ENCODE measurements around the gene SCAF4. TPM values are rescaled to one million over a fixed set of nuclear protein-coding genes. Genes with fewer than 3 reads are reported as not detected.
A peak's percentile ranks its signal among the peaks of the same experiment; 100 is the strongest.
"Not testable (repeated sequence)": the region's sequence is repeated elsewhere in the genome, so short reads cannot be mapped to it uniquely, and the experiment has no call there.

Gene SCAF4
- total RNA-seq, 1 experiment from 2014 or later: 52.8 TPM

DNA sequence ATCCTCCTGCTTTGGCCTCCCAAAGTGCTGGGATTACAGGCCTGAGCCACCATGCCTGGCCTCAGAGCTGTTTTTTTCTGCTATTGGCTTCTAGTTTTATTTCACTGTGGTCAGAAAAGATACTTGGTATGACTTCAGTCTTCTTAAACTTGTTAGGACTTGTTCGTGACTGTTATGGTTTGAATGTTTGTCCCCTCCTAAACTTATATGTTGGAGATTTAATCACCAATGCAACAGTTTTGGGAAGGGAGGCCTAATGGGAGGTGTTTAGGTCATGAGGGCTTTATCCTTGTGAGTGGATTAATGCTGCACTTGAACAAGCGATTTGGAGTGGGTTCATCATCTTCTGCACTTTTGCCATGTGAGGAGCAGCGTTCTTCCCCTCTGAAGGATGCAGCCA lies 96.9 kb downstream of the SCAF4 start:
- H3K9me3 ChIP-seq (ENCODE audit: low read length): no peaks in the 10 kb centered on the region
- H3K27me3 ChIP-seq (ENCODE audit: low read length): no peaks in the 10 kb centered on the region
- H3K79me2 ChIP-seq (ENCODE audit: low read length): no peaks in the 10 kb centered on the region
- no peak overlapping the region for H2AFZ ChIP-seq (ENCODE audit: low read length)
- no peaks in the 10 kb centered on the region for H3K9me2 ChIP-seq (replicated peaks; ENCODE audit: insufficient read depth, low read length)
- no peak overlapping the region for H3K4me2 ChIP-seq (ENCODE audit: low read depth, low read length, poor library complexity, severe bottlenecking)
- H3K36me3 ChIP-seq (ENCODE audit: insufficient read depth, low read length): no peaks in the 10 kb centered on the region
- H3K4me1 ChIP-seq (ENCODE audit: low read length): no peaks in the 10 kb centered on the region
- no peaks in the 10 kb centered on the region for H4K20me1 ChIP-seq (ENCODE audit: insufficient read depth, low read depth, low read length)
- no peak overlapping the region for H3K9ac ChIP-seq (ENCODE audit: low read length)
- DNase-seq: no peak
- no peak overlapping the region for H3K4me3 ChIP-seq (ENCODE audit: low read length)
- no peak overlapping the region for H3K27ac ChIP-seq (ENCODE audit: low read length)

DNA sequence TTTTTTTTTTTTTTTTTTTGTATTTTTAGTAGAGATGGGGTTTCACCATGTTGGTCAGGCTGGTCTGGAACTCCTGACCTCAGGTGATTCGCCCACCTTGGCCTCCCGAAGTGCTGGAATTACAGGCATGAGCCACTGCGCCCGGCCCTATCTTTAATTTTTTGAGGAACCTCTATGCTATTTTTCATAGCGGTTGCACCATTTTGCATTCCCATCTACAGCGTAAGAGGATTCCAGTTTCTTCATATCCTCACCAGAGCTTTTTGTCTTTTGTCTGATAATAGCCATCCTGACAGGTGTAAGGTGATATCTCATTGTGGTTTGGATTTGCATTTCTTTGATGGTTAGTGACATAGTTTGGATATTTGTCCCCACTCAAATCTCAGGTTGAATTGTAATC lies 100.0 kb downstream of the SCAF4 start:
- H3K9ac ChIP-seq (ENCODE audit: low read length); H3K36me3 ChIP-seq (ENCODE audit: insufficient read depth, low read length); H4K20me1 ChIP-seq (ENCODE audit: insufficient read depth, low read depth, low read length); DNase-seq; H2AFZ ChIP-seq (ENCODE audit: low read length); H3K79me2 ChIP-seq (ENCODE audit: low read length); H3K9me3 ChIP-seq (ENCODE audit: low read length); H3K4me3 ChIP-seq (ENCODE audit: low read length); H3K4me1 ChIP-seq (ENCODE audit: low read length); H3K27ac ChIP-seq (ENCODE audit: low read length); H3K4me2 ChIP-seq (ENCODE audit: low read depth, low read length, poor library complexity, severe bottlenecking); H3K9me2 ChIP-seq (replicated peaks; ENCODE audit: insufficient read depth, low read length); H3K27me3 ChIP-seq (ENCODE audit: low read length): not testable (repeated sequence)

DNA sequence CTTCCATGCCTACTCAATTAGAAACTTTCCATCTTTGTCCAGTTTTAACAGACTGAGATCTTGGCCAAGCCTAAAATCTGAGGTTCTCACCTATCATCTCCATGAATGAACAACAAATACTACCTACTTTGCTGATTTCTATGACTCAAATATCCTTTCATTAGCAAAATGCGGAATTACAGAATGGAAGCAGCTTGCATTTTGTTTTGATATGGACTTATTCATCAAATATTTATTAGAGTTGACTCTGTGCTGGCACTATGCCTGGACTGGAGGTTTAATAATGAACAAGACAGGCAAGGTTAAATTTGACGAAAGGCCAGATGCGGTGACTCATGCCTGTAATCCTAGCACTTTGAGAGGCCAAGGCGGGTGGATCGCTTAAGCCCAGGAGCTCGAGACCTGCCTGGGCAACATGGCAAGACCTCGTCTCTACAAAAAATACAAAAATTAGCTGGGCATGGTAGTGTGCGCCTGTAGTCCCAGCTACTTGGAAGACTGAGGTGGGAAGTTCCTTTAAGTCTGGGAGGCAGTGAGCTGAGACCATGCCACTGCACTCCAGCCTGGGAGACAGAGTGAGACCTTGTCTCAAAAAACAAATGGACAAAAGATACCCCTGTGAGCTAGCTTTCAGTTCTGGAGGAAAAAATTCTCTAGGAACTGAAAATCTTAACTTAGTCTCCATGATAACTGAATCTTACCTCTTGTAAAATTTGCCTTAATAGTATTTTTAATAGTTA lies 101.8 kb downstream of the SCAF4 start:
- Histone ChIP-seq H4K20me1 (ENCODE audit: insufficient read depth, low read depth, low read length) (no peaks in the 10 kb centered on the region), H3K9ac (ENCODE audit: low read length) (no peak overlapping the region), H3K4me3 (ENCODE audit: low read length) (no peak overlapping the region), H3K27me3 (ENCODE audit: low read length) (no peaks in the 10 kb centered on the region), H3K4me2 (ENCODE audit: low read depth, low read length, poor library complexity, severe bottlenecking) (no peak overlapping the region), H3K9me2 (replicated peaks; ENCODE audit: insufficient read depth, low read length) (no peaks in the 10 kb centered on the region), H3K79me2 (ENCODE audit: low read length) (no peaks in the 10 kb centered on the region), H3K27ac (ENCODE audit: low read length) (no peak overlapping the region), H3K36me3 (ENCODE audit: insufficient read depth, low read length) (no peaks in the 10 kb centered on the region), H3K9me3 (ENCODE audit: low read length) (no peaks in the 10 kb centered on the region), H2AFZ (ENCODE audit: low read length) (no peak overlapping the region), H3K4me1 (ENCODE audit: low read length) (no peaks in the 10 kb centered on the region)
- no peak for DNase-seq

DNA sequence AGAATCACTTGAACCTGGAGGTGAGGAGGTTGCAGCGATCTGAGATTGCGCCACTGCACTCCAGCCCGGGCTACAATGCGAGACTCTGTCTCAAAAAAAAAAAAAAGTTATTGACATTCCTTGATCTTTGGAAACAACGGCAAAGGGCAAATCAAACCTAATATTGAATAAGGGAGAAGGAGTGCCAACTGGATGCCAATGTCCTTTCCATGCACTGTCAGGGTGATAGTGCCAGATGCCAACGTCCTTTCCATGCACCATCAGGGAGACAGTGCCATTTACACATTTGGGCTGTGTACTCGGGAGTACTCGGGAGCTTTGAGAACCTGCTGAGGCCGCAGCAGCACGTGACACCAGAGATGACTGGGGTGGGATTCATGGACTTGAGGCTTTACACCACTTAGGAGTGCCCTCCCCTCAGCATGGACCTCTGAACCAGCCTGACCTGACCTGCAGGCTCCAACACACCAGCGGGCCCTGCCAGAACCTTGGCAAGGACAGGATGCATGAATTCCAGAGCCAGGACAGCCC lies 106.9 kb downstream of the SCAF4 start:
- Histone ChIP-seq H3K27me3 (ENCODE audit: low read length) (no peaks in the 10 kb centered on the region), H3K9ac (ENCODE audit: low read length) (no peak overlapping the region), H4K20me1 (ENCODE audit: insufficient read depth, low read depth, low read length) (no peaks in the 10 kb centered on the region), H3K9me3 (ENCODE audit: low read length) (no peaks in the 10 kb centered on the region), H3K4me1 (ENCODE audit: low read length) (no peaks in the 10 kb centered on the region), H3K4me2 (ENCODE audit: low read depth, low read length, poor library complexity, severe bottlenecking) (no peak overlapping the region), H3K9me2 (replicated peaks; ENCODE audit: insufficient read depth, low read length) (no peaks in the 10 kb centered on the region), H3K79me2 (ENCODE audit: low read length) (no peaks in the 10 kb centered on the region), H3K36me3 (ENCODE audit: insufficient read depth, low read length) (no peaks in the 10 kb centered on the region), H3K27ac (ENCODE audit: low read length) (no peak overlapping the region), H3K4me3 (ENCODE audit: low read length) (no peak overlapping the region), H2AFZ (ENCODE audit: low read length) (no peak overlapping the region)
- no peak for DNase-seq

DNA sequence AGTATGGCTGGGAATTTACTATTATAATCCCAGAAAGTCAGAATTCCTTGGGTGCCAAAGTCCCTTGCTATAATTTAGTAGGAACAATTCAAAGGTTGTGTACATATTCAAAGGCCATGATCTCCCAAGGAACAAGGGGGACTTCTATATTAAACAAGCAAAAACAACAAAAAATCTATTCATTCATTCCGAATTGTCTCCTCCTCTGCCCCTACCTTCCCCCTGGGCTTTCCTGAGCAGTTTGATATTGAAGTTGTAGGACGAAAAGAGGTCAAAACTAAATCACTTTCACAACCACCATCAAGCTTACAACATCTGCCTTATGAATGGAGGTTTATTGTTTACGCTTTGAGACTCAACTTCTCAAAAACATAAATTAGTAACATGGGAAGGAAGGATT lies 107.7 kb downstream of the SCAF4 start:
- no peak overlapping the region for H3K9ac ChIP-seq (ENCODE audit: low read length)
- H3K36me3 ChIP-seq (ENCODE audit: insufficient read depth, low read length): no peaks in the 10 kb centered on the region
- no peak overlapping the region for H3K27ac ChIP-seq (ENCODE audit: low read length)
- H4K20me1 ChIP-seq (ENCODE audit: insufficient read depth, low read depth, low read length): no peaks in the 10 kb centered on the region
- no peaks in the 10 kb centered on the region for H3K79me2 ChIP-seq (ENCODE audit: low read length)
- H3K27me3 ChIP-seq (ENCODE audit: low read length): no peaks in the 10 kb centered on the region
- no peak for DNase-seq
- H3K4me3 ChIP-seq (ENCODE audit: low read length): no peak overlapping the region
- no peak overlapping the region for H3K4me2 ChIP-seq (ENCODE audit: low read depth, low read length, poor library complexity, severe bottlenecking)
- H3K4me1 ChIP-seq (ENCODE audit: low read length): no peaks in the 10 kb centered on the region
- no peaks in the 10 kb centered on the region for H3K9me2 ChIP-seq (replicated peaks; ENCODE audit: insufficient read depth, low read length)
- no peaks in the 10 kb centered on the region for H3K9me3 ChIP-seq (ENCODE audit: low read length)
- no peak overlapping the region for H2AFZ ChIP-seq (ENCODE audit: low read length)

DNA sequence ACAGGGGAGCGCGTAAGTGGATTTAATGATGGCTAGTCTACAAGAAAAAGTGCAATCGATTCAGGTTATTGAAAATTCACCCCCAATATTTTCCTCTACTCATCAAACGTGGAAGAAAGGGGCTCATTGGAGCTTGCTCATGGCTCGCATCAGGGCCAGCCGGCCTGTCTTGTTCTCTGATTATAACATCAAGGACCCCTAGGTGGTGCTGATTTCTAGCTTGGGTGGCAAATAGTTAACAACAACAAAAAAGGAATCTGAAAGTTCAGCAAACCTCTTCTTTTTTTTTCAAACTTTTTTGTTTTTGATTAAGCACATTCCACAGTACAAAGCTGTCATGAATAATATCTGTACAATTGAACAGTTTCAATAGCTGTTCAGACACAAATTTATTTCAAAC lies 108.3 kb downstream of the SCAF4 start:
- H3K27ac ChIP-seq (ENCODE audit: low read length): no peak overlapping the region
- no peak overlapping the region for H3K4me2 ChIP-seq (ENCODE audit: low read depth, low read length, poor library complexity, severe bottlenecking)
- H3K9me2 ChIP-seq (replicated peaks; ENCODE audit: insufficient read depth, low read length): no peaks in the 10 kb centered on the region
- no peaks in the 10 kb centered on the region for H3K9me3 ChIP-seq (ENCODE audit: low read length)
- H3K27me3 ChIP-seq (ENCODE audit: low read length): no peaks in the 10 kb centered on the region
- H3K4me3 ChIP-seq (ENCODE audit: low read length): no peak overlapping the region
- peak; percentile 69 for DNase-seq
- no peaks in the 10 kb centered on the region for H3K4me1 ChIP-seq (ENCODE audit: low read length)
- H4K20me1 ChIP-seq (ENCODE audit: insufficient read depth, low read depth, low read length): no peaks in the 10 kb centered on the region
- H3K36me3 ChIP-seq (ENCODE audit: insufficient read depth, low read length): no peaks in the 10 kb centered on the region
- no peak overlapping the region for H3K9ac ChIP-seq (ENCODE audit: low read length)
- H3K79me2 ChIP-seq (ENCODE audit: low read length): no peaks in the 10 kb centered on the region
- H2AFZ ChIP-seq (ENCODE audit: low read length): no peak overlapping the region

DNA sequence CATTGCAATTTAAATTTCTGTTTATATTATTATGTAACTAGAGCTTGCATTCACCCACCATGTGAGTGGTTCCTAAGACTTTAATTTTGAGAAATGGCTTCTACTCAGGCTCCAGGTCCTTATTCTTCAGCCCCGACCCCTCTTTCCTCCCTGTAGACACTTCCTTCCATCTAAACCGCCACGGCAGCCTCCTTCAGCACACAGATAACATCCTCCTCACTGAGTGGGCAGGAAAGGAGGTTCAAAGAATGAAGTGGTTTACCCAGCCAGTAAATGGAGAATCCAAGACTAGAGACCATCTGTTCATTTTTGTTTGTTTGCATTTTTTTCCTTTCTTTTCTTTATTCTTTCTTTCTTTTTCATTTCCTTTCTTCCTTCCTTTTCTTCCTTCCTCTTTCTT lies 109.5 kb downstream of the SCAF4 start:
- Histone ChIP-seq H3K4me3 (ENCODE audit: low read length) (no peak overlapping the region), H4K20me1 (ENCODE audit: insufficient read depth, low read depth, low read length) (no peaks in the 10 kb centered on the region), H3K4me2 (ENCODE audit: low read depth, low read length, poor library complexity, severe bottlenecking) (no peak overlapping the region), H3K9me3 (ENCODE audit: low read length) (no peaks in the 10 kb centered on the region), H3K27me3 (ENCODE audit: low read length) (no peaks in the 10 kb centered on the region), H3K79me2 (ENCODE audit: low read length) (no peaks in the 10 kb centered on the region), H3K4me1 (ENCODE audit: low read length) (no peaks in the 10 kb centered on the region), H3K36me3 (ENCODE audit: insufficient read depth, low read length) (no peaks in the 10 kb centered on the region), H3K9me2 (replicated peaks; ENCODE audit: insufficient read depth, low read length) (no peaks in the 10 kb centered on the region), H2AFZ (ENCODE audit: low read length) (no peak overlapping the region), H3K27ac (ENCODE audit: low read length) (no peak overlapping the region), H3K9ac (ENCODE audit: low read length) (no peak overlapping the region)
- DNase-seq: no peak

Measured in Karpas-422 (cell line).